GM19438 (cell line): ENCODE measurements around the gene STXBP1.
"Not testable (repeated sequence)": the region's sequence is repeated elsewhere in the genome, so short reads cannot be mapped to it uniquely, and the experiment has no call there.

Experiments used
- ATAC-seq: cut with Tn5 transposase; IDR thresholded peaks from one replicate; pipeline ENCODE4 v1.9.1; 2021; ENCODE audit warnings: low read depth; ENCODE audit not compliant: unreplicated experiment

Gene STXBP1

DNA sequence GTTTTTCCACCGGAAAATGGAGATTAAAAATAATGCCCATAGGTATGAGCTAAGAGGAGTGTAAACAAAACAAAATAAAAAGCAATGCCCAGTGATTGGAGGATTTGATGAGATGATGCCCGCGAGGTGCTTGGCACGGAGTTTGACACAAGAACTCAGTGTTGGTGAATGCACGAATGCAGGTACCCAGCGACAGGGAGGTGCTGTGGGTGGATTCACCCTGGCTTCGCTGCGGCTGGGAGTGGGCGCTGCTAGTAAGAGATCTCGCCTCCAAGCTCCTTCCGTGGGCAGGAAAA is 526 bp upstream of the STXBP1 start:
- ATAC-seq, result no peak

DNA sequence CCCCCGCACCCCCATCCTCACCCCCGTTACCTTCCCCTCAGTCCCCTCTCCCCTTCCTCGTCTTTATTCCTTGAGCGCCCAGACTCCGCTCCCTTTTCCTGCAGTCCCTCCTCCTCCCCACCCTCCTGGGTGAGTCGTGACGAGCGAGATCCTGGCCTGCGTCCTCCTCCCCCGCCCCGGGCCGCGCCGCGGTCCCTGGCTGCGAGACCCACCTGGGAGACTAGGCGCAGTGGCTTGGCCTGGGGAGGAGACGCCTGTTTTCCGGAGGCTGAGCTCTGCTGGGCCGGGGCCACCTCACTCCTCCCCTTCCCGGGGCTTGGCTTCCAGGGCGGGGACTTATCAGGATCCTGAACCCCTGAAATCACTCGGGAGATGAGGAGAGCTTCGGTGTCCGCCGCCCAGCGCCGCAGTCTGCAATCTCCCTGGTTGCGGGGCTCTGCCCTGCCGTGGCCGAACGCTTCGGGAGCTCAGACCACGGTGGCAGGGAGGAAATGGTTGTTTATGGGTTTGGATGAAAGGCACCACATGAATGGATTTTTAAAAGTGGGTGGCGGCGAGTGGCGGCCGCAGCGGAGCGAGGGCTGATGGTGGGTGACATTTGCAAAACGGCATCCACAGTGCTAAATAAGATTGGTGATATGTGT is 984 bp downstream of the STXBP1 start:
- no peak for ATAC-seq

DNA sequence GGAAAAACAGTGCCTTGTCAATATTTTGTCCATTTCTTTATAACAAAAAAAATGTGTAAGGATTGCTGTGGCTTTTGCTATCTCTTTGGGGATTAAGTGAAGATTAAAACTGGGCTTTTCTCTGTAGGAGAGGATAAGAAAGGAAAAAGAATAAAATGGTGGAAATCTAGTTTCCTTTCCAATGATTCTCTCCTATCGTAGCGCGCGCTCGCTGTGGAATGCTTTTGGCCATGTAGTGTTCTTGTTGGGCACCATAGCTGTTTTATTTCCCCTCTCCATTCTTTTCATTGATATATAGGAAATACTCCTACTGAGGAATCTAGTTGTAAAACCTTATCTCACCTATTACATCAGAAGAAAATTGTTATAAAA is 1.5 kb downstream of the STXBP1 start:
- ATAC-seq, result no peak

DNA sequence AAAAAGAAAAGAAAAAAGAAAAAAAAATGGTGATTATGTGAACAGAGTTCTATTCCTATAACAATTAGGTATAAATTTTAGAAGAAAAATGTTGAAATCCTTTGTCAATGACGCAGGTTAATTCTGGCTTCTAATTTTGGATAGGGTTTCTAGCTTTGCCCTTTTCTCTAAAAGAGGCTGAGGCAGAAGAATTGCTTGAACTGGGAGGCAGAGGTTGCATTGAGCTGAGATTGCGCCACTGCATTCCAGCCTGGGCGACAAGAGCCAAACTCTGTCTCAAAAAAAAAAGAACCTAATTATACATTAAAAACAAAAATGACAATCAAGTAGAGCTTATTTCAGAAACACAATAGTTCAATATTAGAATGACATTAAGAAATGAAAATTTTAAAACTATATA is 2.9 kb downstream of the STXBP1 start:
- ATAC-seq, result no peak

DNA sequence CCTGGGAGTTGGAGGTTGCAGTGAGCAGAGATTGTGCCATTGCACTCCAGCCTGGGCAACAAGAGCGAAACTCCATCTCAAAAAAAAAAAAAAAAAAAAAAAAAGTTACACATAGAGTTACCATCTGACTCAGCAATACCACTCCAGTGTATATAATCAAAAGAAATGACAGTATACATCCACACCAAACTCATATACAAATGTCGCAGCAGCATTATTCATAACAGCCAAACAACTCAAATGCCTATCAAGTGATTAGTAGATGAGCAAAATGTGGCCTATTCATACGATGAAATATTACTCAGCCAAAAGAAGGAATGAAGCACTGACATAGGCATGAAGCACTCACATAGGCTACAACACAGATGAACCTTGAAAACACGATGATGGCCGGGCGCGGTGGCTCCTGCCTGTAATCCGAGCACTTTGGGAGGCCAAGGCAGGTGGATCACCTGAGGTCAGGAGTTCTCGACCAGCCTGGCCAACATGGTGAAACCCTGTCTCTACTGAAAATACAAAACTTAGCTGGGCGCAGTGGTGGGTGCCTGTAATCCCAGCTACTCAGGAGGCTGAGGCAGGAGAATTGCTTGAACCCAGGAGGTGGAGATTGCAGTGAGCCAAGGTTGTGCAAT is 9.4 kb downstream of the STXBP1 start:
- ATAC-seq, result not testable (repeated sequence)

DNA sequence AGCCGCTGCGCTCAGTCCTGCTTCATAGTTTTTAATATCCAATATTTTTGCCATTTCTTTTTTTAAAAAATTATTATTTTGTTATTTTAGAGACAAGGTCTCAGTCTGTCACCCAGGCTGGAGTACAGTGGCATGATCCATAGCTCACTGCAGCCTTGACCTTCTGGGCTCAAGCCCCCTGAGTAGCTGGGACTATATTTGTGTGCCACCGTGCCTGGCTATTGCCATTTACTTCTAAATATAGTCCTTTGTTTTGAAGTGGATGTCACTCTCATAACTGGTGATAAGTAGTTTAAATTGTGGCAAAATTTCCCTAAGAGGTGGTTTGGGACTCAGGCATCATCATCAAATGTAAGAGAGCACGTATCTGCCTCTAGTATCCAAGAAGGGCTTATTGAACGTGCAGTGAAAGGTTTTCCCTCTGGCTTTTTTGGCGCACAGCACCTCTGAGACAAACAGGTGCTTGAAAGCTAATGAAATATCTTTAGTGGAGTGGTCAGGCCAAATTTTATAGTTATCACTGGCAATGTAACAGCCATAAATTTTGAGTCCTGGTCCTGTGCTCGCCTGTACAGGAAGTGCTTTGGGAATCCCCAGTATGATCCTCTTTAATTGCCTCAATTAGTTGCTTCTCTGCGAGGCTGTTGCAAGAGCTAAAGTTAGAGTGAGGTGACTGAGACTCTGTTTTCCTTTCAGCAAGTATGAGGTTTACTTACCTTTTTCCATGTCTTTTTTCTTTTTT is 14.8 kb downstream of the STXBP1 start:
- no peak for ATAC-seq

DNA sequence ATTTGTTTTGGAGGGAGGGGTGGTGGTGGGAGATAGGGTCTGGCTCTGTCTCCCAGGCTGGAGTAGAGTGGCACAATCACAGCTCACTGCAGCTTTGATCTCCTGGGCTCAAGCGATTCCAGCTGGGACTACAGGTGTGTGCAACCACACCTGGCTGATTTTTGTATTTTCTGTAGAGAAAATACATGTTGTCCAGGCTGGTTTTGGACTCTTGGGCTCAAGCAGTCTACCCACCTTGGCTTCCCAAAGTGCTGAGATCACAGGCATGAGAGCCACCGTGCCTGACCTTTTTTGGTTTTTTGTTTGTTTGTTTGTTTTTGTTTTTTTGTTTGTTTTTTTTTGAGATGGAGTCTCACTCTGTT is 15.4 kb downstream of the STXBP1 start:
- ATAC-seq, result no peak

DNA sequence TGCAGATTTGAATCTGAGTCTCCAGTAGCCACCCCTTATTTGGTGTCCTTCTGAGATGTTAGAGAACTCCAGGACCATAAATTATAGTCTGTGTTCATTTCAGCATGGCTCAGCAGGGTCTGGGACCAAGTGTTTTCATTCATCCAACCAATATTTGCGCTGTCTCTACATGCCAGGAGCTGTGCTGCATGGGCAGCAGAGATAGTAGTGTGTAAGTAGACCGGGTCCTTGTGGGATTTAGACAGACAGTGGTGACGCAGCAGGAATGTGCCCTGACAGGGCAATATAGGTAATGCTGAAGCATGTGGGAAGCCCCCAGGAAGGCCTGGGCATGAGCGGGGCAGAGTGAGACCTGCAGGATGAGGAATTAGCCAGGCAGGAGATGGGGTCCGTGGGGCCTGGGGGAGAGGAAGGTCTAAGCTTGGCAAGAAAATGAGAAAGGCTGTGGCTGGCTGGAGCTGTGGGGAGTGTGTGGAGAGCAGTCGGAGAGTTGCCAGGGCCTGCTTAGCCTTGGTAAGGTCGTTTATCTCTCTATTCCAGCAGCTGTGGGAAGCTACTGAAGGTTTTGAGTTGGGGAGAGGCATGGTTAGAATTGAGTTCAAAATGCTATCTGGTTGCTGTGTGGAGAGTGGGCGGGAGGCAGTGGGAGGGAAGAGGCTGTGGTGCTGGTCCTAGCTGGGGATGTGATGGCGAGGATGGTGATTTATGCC is 16.8 kb downstream of the STXBP1 start:
- ATAC-seq, result no peak

DNA sequence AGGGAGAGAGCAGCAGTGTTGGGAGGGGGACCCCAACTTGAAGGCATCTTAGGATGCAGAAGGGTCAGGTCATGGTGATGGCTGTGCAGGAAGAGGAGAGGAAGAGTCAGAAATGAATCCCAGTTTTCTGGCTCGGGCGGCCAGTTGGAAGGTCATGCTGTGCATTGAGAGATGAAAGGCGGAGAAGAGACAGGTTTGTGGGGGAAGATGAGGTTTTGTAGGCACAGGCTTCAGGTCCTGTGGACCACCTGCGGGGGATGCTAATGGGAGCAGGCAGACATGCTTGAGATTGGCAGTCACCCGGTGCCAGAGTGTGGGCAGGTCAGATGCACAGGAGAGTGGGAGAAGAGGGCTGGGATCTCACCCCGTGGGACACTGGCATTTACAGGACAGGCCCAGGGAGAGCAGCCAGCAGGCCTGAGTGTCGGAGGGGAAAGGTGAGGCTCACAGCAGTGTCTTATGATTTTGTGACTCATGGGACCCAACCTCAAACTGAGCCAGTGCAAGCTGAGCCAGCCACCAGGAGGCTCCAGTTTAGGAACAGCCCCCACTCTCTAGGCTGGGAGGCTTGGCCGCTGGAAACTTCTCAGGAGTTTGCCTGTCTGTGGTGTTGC is 17.5 kb downstream of the STXBP1 start:
- ATAC-seq, result no peak

DNA sequence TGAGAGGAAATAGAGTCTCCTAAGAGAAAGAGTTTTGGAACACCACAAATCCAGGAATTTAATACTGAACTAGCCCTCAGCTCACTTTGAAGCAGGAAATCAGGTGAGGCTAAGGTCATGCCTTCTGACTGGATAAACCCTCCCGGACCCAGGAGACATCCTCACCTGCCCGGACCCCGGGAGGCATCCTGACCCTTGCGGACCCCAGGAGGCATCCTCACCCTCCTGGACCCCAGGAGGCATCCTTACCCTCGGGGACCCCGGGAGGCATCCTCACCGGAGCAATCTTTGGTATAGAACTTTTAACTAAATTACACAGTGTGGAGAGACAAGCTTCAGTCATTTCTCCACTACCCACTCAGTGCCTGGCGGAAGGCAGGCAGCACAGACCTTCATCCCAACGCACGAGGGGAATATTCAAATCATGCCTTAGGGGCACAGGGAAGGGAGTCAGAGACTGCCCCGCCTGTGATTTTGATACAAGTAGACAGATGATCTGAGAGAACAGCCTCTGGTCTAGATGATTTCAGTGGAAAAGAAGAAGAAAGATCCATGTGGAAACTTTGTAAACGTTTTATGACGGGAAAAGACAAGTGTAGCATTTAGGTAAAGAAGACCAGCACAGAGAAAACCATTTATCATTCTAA is 21.3 kb downstream of the STXBP1 start:
- no peak for ATAC-seq

DNA sequence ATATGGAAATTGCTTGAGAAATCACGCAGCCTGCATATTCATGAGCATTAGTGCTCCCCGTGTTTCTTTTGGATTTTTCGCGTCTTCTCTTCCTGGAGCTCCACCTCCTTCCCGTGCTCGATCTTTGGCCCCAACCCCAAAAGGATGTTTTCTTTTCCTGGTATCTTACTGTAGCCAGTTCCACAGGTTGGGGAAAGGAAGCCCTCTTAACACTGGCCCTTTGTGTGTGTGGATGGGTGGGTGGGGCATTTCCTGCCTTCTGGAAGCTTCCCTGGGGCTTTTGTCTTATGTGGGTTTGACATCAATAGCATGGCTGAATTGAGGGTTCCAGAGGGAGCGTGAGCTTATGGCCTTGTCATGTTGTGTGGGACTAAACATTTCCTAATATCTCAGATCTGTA is 21.9 kb downstream of the STXBP1 start:
- ATAC-seq, result no peak

DNA sequence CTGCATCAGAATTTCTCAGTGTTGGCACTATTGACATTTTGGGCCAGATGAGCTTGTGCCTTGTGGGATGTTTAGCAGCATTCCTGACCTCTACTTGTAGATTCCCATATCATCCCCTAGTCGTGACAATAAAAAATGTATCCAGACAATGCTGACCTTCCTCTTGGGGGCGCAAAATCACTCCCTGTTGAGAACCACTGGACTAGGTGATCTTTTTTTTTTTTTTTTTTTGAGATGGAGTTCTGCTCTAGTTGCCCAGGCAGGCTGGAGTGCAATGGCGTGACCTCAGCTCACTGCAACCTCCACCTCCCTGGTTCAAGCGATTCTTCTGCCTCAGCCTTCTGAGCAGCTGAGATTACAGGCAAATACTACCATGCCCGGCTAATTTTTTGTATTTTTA is 22.6 kb downstream of the STXBP1 start:
- no peak for ATAC-seq

DNA sequence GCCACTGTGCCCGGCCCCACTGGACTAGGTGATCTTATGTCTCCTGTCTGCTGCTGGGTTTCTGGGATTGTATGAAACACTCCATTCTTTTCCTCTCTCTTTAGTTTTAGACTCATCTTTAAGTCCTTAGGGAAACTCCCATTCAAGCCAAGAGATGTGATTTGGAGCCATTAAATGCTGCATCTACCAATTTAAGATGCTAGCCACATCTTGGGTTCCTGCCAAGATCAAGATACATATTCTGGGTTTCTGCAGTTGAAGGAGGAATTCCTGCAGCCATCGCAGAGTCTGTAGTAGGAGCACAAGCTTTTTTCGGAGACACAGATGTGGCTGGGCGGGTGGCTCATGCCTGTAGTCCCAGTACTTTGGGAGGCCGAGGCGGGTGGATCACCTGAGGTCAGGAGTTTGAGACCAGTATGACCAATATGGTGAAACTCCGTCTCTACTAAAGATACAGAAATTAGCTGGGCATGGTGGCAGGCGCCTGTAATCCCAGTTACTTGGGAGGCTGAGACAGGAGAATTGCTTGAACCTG is 23.2 kb downstream of the STXBP1 start:
- ATAC-seq, result no peak

DNA sequence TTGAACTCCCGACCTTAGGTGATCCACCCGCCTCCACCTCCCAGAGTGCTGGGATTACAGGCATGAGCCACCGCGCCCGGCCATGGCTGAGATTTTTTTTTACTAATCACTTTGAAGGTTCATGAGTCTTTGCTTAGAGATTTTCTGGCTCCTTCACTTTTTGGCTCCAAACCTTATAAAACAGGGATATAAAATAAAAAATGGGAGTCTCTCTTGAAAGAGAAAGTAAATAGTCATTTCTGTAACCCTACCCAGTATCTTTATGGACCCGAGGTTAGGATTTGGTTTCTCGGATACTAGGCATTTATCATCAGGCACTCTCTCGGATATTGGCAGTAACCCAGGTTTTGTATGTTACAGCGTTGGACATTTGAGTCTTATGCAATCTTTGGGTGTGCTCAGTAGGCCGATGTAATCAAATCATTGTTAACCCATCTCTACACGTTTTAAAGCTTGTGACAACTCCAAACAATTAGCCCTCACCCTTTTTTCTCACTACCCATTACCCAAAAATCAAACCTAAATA is 25.3 kb downstream of the STXBP1 start:
- ATAC-seq, result no peak

DNA sequence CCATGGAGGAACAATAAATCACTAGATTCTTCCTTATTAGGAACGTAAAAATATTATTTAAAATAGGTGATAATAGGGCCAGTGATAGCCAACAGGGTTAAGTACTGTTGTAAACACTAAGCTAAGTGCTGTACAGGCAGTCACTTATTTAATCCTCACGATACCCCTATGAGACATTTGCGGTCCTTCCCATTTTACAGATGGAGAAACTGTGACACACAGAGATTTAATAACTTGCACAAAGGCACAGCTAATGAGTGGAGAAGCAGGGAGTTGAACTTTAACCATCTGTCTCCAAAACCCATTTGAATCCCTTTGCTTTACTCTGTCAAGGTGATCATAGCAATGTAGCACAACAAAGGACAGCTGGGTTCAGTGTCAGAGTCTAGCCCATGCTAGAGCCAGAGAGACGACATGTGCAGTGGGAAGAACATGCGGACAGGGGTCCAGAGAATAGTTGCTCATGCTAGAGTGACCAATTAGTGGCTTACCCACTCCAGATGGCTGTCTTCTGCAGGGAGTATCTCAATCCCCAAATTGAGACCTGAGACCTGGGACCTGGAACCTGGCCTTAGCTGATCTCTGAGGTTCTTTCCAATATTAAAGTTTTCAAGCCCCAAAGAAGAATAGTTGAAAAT is 28.9 kb downstream of the STXBP1 start:
- no peak for ATAC-seq

DNA sequence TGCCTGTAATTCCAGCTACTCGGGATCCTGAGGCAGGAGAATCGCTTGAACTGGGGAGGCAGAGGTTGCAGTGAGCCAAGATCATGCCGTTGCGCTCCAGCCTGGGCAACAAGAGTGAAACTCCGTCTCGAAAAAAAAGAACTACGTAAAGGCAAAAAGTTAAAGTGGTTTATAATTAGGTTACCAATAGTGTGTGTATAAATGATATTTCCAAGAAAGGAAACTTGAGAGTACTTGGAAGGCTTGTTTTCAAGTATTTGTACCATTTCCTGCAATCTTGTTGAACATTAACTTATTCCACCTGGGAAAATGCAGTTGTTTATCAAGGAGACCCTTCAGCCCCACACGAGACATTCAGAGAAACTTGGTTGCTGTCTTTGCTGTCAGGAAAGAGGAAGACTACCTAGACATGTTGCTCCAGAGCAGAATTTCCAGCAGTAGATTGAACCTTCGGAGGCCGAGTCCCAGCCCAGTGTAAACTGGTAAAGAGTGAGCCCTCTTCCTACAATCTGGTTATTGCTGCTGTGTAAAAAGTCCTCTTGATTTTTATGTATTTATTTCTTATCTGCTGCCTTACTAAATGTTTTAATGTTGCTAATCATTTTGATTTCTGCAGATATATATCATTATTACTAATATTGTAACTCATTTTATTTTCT is 30.1 kb downstream of the STXBP1 start:
- no peak for ATAC-seq

DNA sequence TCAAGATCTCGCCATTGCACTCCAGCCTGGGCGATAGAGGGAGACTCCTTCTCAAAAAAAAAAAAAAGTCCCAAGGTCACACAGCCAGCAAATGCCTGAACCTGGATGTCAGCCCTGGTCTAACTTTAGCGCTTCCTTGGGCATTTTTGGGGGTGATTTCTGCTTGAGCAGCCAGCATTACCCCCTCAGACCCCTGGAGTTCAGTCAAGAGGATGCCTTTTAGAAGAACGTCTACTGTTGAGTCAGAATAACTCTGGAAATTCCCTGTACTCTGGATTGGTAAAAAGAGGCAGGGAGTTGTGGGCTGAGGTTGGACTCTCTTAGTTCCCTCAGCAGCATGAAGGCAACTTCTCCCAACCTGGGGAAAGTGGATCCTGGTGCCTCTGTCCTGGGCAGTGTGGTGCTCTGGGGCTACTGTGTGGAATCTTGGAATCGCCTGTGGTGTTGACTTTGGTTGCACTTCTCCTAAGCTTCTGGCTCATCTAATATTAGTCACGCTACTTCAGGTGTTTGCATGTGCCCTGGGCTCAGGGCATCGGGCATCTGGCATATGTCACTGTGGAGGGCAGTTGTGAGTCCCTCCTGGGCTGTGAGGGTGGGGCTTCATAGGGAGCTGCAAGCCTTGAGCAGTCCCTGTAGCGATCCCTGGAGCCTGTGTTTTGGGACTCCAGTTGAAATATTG is 32.2 kb downstream of the STXBP1 start:
- no peak for ATAC-seq

DNA sequence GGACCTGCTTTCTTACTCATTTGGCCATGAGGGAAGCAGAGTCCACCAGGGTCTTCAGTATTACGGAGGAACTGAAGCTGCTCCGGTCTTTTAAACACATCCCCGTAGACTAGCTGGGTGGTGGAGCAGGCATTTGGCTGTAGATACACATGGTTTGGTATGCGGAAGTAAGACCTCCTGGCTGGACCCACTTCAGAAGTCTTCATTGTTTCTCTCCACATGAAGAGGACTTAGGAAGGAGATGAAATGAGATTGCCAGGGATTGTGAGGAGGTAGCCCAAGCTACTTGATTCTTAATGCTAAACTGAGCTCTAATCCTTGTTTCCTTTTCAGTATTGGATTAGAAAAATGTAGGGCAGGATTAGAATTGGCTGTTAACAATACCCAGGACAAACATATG is 32.9 kb downstream of the STXBP1 start:
- ATAC-seq, result no peak

DNA sequence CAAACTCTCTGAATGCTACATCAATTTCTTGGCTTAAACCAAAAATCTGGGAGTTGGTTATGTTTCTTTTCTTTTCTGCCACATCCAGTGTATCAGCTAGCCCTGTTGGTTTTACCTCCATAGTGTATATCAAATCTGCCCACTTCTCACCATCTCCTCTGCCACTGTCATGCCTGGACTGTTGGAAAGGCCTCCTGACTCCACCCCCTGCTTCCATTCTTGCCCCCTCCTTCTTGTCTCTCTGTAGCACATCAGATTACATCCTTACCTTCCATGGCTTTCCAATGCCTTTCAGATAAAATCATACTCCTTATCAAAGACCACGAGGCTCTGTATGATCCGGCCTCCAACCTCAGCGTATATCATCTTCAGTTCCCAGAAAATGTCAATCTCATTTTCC is 35.4 kb downstream of the STXBP1 start:
- no peak for ATAC-seq
